DMS53 treated with DMSO at 0.1 percent for 48 hours (cell line): ENCODE data around the gene DHRS2.

Experiments
- DNase-seq: peaks from one replicate; lab custom pipeline; 2025; ENCODE audit not compliant: unreplicated experiment; lab: John Stamatoyannopoulos, UW

The DHRS2 gene

GRCh38 chr14:23645812-23646647 is 9.9 kb downstream of the DHRS2 start:
- no peak for DNase-seq

GRCh38 chr14:23646648-23647549 is 10.7 kb downstream of the DHRS2 start:
- DNase-seq, result no peak

GRCh38 chr14:23647619-23648018 is 11.5 kb downstream of the DHRS2 start:
- no peak for DNase-seq

- DNase-seq, result no peak
Measured at GRCh38 chr14:23648764-23649460, 12.7 kb downstream of the DHRS2 start.

- DNase-seq, result no peak
Measured at GRCh38 chr14:23650506-23650905, 14.3 kb downstream of the DHRS2 start.

GRCh38 chr14:23653051-23653450 is 16.9 kb downstream of the DHRS2 start:
- DNase-seq, result no peak

GRCh38 chr14:23654231-23654630 is 18.1 kb downstream of the DHRS2 start:
- DNase-seq, result no peak

- DNase-seq, result no peak
Measured at GRCh38 chr14:23657959-23658470, 21.9 kb downstream of the DHRS2 start.

- DNase-seq, result no peak
Measured at GRCh38 chr14:23660290-23661226, 24.4 kb downstream of the DHRS2 start.

GRCh38 chr14:23661542-23661941 is 25.4 kb downstream of the DHRS2 start:
- no peak for DNase-seq

- DNase-seq, result no peak
Measured at GRCh38 chr14:23663127-23663526, 27.0 kb downstream of the DHRS2 start.

- no peak for DNase-seq
Measured at GRCh38 chr14:23663711-23664110, 27.5 kb downstream of the DHRS2 start.

- DNase-seq, result no peak
Measured at GRCh38 chr14:23664207-23664885, 28.2 kb downstream of the DHRS2 start.

- no peak for DNase-seq
Measured at GRCh38 chr14:23665302-23666016, 29.3 kb downstream of the DHRS2 start.

- DNase-seq, result no peak
Measured at GRCh38 chr14:23667134-23667533, 31.0 kb downstream of the DHRS2 start.

- DNase-seq, result no peak
Measured at GRCh38 chr14:23669441-23669840, 33.3 kb downstream of the DHRS2 start.

- no peak for DNase-seq
Measured at GRCh38 chr14:23670481-23670880, 34.3 kb downstream of the DHRS2 start.

GRCh38 chr14:23672200-23672599 is 36.0 kb downstream of the DHRS2 start:
- no peak for DNase-seq

- no peak for DNase-seq
Measured at GRCh38 chr14:23675337-23675736, 39.2 kb downstream of the DHRS2 start.
